ENCODE measurements around the gene SMYD2. TPM values are rescaled to one million over a fixed set of nuclear protein-coding genes. Genes with fewer than 3 reads are reported as not detected.
A peak's percentile ranks its signal among the peaks of the same experiment; 100 is the strongest.

Gene SMYD2, protein sequence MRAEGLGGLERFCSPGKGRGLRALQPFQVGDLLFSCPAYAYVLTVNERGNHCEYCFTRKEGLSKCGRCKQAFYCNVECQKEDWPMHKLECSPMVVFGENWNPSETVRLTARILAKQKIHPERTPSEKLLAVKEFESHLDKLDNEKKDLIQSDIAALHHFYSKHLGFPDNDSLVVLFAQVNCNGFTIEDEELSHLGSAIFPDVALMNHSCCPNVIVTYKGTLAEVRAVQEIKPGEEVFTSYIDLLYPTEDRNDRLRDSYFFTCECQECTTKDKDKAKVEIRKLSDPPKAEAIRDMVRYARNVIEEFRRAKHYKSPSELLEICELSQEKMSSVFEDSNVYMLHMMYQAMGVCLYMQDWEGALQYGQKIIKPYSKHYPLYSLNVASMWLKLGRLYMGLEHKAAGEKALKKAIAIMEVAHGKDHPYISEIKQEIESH
- 10 to 100 TPM in 1 of 2 donors, 1 to 10 TPM in 1; 6.2 to 89.5 TPM for total RNA-seq

DNA sequence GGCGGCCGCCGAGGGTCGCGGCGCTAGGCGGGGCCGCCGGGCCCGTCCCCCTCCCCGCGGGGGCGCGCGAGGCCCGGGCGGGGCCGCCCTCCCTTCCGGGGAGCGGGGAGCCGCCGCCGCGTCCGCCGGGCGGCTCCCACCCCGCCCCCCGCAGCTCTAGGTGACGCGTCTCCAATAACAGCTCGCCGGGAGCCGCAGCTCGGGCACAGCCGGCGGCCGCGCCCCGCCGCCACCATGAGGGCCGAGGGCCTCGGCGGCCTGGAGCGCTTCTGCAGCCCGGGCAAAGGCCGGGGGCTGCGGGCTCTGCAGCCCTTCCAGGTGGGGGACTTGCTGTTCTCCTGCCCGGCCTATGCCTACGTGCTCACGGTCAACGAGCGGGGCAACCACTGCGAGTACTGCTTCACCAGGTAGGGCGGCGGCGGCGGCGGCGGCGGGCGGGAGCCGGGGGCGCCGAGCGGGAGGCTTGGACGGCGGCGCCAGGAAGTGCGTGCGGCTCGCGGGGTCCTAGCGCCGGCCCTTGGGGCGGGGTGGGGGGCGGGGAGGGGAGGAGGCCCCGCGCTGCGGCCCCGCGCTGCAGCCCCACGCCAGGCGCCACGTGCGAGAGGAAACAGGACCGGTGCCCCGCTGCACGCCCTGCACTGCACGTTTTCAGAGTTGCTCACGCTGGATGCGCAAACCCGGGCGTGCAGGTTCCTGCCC, at the start of gene SMYD2:
Gene SMYD2, plus strand, starts transcription at position 139 of the 699 bp plus-strand sequence. Its CDS starts 96 bp downstream, at position 235.
- peak within 1 kb of the TSS; percentile 78 to 86 for H3K27ac ChIP-seq
- peaks cover 0 to 29% of the 10 kb centered on the region in 2 donors for H3K4me1 ChIP-seq
- TF ChIP-seq, protein P1, sequence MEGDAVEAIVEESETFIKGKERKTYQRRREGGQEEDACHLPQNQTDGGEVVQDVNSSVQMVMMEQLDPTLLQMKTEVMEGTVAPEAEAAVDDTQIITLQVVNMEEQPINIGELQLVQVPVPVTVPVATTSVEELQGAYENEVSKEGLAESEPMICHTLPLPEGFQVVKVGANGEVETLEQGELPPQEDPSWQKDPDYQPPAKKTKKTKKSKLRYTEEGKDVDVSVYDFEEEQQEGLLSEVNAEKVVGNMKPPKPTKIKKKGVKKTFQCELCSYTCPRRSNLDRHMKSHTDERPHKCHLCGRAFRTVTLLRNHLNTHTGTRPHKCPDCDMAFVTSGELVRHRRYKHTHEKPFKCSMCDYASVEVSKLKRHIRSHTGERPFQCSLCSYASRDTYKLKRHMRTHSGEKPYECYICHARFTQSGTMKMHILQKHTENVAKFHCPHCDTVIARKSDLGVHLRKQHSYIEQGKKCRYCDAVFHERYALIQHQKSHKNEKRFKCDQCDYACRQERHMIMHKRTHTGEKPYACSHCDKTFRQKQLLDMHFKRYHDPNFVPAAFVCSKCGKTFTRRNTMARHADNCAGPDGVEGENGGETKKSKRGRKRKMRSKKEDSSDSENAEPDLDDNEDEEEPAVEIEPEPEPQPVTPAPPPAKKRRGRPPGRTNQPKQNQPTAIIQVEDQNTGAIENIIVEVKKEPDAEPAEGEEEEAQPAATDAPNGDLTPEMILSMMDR (IDR thresholded peaks at IDR 0.05) = no peak
- H3K27me3 ChIP-seq = no peaks in the 10 kb centered on the region
- no peaks in the 10 kb centered on the region for H3K9me3 ChIP-seq
- H3K36me3 ChIP-seq = no peaks in the 10 kb centered on the region
- no peak for DNase-seq (ENCODE audit: low spot score)
- peak within 1 kb of the TSS; percentile 89 to 92 for H3K4me3 ChIP-seq

DNA sequence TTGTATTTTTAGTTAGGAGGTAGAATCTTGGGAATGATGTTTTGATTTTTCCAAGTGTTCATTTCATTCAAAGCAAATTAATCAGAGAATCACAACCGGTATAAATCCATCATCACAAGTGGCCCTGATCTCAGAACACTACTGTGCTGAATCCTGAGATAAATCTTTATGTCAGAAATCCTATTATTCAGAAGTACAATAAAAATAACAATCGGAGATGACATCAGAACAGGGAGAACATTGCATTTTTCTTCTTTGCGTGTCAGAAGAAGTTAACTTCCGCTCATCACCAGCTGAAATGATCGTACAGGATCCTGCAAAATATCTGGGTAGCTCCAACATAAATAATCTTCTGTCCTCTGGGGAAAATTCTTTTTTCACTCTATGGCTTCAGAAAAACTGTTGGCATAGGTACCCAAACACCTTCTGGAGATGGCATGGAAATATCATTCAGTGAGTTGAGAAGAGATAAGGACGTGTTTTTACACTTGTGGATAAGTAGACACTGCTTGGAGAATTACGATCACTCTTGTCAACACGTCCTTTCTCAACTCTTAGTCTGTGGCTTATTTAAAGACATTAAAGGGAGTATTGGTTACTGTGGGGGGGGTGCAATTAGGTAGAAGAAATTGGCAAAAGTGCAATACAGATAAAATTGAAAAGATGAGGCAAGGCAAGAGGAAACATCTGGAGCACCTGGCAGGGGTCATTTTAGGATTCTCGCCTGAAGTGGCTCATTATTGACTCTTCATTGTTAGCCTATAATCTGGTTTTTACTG, 46.9 kb upstream of the SMYD2 start:
- Histone ChIP-seq H3K27me3 (peaks cover 0 to 5% of the 10 kb centered on the region in 2 donors), H3K27ac (no peak overlapping the region), H3K36me3 (no peaks in the 10 kb centered on the region), H3K9me3 (no peaks in the 10 kb centered on the region), H3K4me1 (peaks cover 0 to 5% of the 10 kb centered on the region in 2 donors), H3K4me3 (no peak overlapping the region)
- no peak for DNase-seq (ENCODE audit: low spot score)
- TF ChIP-seq, protein P1 (IDR thresholded peaks at IDR 0.05) = no peak

DNA sequence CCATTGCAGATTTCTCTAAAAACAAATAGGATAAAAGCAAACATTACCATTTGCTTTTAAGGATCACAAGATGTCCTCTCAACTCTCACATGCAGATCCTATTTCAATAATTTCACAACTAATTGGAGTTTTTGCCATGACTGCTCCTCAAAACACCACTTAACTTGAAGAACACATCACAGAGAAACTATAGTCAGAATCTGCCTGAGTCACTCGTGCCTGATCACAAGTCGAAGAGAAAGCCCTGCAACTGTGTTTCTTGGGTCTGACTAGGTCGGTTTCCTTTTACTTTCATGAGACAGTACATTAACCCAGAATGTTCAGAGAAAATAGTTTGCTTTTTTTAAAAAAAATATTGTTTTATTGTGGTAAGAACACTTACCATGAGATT, 46.3 kb upstream of the SMYD2 start:
- Histone ChIP-seq H3K9me3 (no peaks in the 10 kb centered on the region), H3K27me3 (peaks cover 0 to 8% of the 10 kb centered on the region in 2 donors), H3K36me3 (no peaks in the 10 kb centered on the region), H3K4me3 (no peak overlapping the region), H3K4me1 (peaks cover 0 to under 1% of the 10 kb centered on the region in 2 donors), H3K27ac (no peak overlapping the region)
- TF ChIP-seq, protein P1 (IDR thresholded peaks at IDR 0.05) = no peak
- no peak for DNase-seq (ENCODE audit: low spot score)

DNA sequence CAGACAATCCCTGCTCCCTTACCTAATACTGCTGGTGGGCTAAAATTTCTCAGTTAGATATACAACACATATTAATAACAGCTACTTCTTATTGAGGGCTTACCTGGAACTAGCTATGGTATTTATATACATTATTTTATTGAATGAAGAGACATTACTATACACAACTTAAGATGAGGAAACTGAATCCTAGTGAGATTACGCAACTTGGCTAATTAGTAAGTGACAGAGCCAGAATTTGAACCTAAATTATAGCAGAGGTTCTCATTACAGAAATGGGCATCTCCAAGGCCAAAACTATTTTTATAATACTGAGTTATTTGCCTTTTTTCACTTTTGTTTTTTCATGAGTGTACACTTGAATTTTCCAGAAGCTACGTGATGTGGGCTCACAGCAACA, 44.5 kb upstream of the SMYD2 start:
- Histone ChIP-seq H3K9me3 (no peaks in the 10 kb centered on the region), H3K27ac (no peak overlapping the region), H3K27me3 (peaks cover 0 to 8% of the 10 kb centered on the region in 2 donors), H3K36me3 (no peaks in the 10 kb centered on the region), H3K4me1 (no peaks in the 10 kb centered on the region), H3K4me3 (no peak overlapping the region)
- TF ChIP-seq, protein P1 (IDR thresholded peaks at IDR 0.05) = no peak
- DNase-seq (ENCODE audit: low spot score) = no peak

DNA sequence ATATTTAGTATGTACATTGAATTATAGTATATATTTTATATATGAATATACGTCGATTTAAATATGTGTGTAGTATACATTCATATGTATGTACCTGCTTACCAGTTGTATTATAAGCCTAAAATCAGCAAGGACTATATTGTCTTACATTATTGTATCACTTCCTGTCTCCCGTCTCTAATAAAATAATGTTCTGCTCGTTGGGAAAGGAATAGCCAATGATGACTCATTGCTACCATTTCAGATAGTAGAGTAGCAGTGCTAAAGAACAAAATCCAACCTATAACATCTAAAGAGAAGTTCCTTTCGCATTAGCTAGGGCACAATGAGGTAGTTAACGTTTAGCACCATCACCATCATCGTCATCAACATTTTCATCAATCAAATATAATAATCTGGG, 39.9 kb upstream of the SMYD2 start:
- no peak for DNase-seq (ENCODE audit: low spot score)
- Histone ChIP-seq H3K27ac (no peak overlapping the region), H3K4me1 (no peaks in the 10 kb centered on the region), H3K9me3 (no peaks in the 10 kb centered on the region), H3K36me3 (no peaks in the 10 kb centered on the region), H3K4me3 (no peak overlapping the region), H3K27me3 (peaks cover 0 to 8% of the 10 kb centered on the region in 2 donors)
- TF ChIP-seq, protein P1 (IDR thresholded peaks at IDR 0.05) = no peak

Measured in right atrium auricular region (tissue), 2 donors.